GM04504 (cell line): Measurements from ENCODE around the gene REM2.
"Not testable (repeated sequence)": the region's sequence is repeated elsewhere in the genome, so short reads cannot be mapped to it uniquely, and the experiment has no call there.

Experiments
- DNase-seq: peaks from one replicate; pipeline ENCODE4 v3.0.0-alpha.2; 2012; ENCODE audit warnings: low read depth

Gene REM2

DNA sequence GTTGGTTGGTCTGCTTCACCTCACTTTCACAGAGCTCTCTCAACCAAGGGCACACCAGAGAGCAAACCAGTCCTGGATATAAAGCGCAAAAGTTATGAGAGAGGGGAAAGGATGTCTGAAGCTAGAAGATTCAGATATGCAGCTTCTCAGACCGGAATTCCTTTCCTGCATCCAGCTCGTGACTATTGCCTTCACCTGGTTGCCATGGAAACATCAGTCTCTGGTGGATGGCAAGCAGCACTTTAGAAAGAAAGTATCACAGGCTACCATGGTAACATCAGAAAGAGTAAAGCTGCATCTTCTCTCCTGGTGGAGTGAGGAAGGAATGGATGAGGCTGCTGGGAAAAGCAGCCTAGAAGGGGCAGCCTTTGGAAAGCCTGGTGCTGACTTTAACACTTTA, 13.7 kb downstream of the REM2 start:
- no peak for DNase-seq

DNA sequence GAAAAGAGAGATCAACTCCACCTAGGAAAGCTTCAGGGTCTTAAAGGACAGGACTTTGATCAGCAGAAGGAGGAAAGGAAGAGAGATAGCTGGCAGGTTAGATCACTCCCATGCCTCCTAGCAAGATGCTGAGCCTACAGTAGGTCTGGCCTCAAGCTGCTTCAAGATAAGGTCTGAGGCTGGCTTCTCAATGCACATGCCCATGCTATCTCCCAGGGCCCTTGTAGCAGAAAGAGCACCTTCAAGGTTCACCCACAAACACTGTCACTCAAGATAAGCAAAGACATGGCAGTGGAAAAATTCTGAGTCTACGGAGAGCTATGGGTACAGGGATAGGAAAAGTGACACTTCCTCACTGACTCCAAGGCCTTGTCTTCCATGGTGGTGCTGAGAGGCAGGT, 14.3 kb downstream of the REM2 start:
- no peak for DNase-seq

DNA sequence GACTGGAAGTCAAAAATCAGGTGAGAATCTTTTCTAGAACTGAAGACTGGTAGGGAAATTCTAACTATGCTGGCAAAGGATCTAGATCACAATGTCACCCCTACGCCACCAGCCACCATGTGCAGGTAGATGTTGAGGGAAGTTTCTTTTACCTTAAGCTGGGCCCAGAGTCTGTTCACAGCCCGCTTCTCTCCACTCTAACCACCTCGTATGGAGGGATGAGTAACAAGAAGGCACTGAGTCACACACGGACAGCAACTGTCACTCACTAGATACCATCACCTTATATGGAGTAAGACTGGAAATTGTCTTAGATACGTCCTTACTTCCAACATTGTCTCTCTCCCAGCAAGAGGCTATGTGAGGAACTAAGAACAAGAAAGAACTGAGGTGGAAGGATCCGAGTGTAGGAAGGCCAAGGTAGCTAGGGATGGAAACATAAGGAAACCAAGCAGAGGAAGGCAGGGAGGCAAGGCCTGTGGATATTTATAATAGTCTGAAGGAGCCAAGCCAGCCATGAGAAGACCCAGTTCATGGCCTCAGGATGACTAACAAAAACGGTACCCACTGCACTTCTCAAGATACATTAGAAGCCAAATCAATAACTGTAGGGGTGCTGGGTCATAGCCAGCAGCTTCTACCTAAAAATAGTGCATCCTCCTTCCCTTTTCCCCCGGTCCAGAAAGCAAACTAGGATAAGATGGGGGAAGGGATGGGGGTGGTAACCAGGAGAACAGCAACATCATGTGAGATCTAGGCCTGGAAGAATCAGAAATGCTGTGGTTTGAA, 15.5 kb downstream of the REM2 start:
- peak; percentile 62 for DNase-seq

DNA sequence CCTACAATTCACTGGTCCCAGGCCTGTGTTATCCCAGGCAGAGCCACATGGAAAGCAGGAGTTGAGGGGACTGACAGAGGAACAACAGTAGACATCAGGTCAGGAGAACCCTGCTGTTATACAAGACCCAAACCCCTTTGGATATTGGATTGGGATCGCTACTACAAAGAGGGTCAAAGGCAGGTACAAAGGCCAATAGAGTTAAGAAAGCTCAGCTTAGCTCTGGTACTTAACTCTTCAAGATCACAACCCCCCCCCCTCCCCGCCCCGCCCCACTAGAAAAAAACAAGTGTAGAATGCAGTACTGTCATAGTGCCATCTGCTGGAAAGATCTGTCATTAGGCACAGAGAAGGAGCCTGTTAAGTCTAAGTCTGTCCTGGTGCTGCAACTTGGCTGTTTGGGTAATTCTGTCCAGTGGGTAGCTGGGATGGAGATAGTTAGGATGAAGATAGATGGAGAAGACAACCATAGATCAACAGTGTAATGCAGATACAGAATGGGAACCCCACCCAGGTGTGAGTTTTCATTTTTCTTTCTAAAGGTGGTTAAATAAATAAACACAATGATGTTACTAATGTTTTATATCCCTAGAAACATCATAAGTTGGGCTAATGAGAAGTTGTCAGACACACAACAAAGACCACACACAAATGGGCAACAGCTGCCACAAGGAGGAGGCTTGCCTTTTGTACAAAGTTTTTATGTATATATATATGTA, 17.2 kb downstream of the REM2 start:
- DNase-seq = peak; percentile 52

- no peak for DNase-seq
These were observed 18.8 kb downstream of the REM2 start for GRCh38 chr14:22901799-22902198.

DNA sequence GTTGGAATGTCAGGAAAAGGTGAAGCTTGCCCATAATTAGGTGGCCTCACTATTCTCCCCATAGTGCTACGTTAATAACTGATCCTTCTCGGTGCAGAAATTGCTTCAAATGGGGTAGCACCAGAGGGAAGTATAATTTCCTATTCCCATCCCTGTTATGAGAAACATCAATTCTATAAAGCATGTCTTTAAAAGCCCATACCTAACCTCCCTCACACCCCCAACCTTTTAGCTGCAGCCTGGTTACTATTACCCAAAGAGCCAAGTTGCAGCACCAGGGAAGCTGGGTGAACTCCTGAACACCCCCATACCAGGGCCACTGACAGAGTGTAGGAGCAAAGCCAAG, 20.7 kb downstream of the REM2 start:
- no peak for DNase-seq

DNA sequence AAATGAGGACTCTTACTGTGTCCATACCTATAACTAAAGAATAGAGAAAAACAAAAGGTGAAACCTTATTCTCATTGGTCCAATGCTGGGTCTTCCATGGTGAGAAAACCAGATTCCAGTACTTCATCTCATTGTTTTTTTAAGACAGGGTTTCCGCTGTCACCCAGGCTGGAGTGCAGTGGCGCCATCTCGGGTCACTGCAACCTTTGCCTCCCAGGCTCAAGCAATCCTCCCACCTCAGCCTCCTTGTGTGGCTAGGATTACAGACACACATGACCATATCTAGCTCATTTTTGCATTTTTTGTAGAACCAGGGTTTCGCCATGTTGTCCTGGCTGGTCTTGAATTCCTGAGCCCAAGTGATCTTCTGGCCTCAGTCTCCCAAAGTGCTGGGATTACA, 22.6 kb downstream of the REM2 start:
- DNase-seq = no peak

- no peak for DNase-seq
These were observed 23.1 kb downstream of the REM2 start for GRCh38 chr14:22906073-22906472.

GRCh38 chr14:22907429-22907828, 24.4 kb downstream of the REM2 start:
- no peak for DNase-seq

DNA sequence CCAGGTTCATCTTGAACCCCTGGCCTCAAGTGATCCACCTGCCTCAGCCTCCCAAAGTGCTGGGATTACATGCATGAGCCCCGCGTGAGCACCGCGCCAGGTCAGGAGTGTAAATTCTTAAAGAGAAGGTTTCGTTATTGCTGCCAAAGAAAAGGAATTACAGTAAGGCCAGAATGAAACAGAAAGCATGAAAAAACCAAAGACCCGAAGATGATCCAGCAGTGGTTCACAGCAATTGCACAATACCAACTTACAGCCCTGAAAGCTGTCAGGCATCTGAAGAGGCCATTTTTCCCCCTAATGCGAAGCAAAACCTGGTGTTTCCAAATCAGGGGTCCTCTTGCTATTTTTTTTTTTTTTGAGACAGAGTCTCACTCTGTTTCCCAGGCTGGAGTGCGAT, 25.6 kb downstream of the REM2 start:
- DNase-seq = no peak

DNA sequence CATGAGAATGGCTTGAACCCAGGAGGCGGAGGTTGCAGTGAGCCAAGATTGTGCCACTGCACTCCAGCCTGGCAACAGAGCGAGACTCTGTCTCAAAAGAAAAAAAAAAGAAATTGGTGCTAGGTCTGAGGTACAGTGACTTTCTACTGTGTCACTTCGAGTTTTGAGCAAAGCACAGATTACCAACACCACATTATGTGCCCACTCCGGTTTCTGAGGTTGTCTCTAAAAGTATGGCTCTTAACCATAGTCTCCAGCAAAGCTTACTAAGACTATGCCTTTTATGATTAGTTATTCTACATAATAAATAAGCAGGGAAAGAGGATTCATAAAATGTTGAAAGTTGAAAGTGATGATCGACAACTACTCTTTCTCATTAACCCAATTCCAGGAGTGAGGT, 27.9 kb downstream of the REM2 start:
- no peak for DNase-seq

DNA sequence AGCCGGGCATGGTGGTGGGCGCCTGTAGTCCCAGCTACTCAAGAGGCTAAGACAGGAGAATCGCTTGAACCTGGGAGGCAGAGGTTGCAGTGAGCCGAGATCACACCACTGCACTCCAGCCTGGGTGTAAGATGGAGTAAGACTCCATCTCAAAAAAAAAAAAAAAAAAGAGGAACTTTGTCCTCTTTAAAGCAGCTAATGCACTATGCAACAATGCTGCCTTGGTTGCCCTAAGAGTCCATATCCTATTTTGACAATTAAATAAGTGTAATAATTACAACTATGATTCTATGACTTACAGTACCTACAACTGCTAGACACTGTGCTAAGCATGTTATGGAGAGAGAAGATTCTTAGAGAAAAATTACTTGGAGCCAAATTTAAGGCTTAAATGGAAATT, 31.8 kb downstream of the REM2 start:
- DNase-seq = not testable (repeated sequence)

GRCh38 chr14:22915886-22916521, 33.0 kb downstream of the REM2 start:
- DNase-seq = no peak

GRCh38 chr14:22918804-22919600, 36.0 kb downstream of the REM2 start, which contains the start of gene RBM23:
Gene RBM23 (minus strand): TSS chr14:22919149.
- DNase-seq = peak; percentile 100

DNA sequence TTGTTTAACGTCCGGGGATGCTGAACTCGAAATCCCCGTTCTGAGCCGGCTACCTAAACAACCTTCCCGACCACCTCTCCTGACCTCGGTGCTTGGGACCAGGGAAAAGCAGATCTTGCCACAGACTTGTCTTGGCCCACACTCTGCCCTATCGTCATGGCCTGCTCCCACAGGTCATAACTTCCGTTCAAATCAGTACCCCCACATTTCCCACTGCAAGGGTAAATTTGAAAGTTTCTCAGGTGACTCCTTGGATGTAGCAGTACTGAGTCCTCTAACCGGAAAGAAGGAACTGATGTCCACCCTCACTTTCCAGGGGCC, 36.5 kb downstream of the REM2 start:
- DNase-seq = no peak

DNA sequence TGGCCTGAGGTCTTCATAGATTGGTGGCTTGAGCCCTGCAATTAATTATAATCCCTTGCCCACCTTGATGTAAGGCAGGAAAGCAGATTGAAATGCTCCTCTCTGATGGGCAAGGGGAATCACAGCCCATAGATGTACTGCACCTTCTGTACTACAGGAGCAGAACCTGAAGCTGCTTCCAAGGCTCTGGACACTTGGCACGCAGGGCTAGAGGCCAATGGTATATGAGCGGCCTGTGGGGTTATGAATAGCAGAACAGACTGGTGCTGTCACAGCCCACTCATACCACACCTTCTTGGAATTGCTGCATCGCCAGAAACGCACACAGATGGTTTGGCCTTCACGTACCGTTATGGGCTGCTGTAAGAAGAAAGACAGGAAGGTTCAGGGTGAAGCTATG, 37.7 kb downstream of the REM2 start:
- no peak for DNase-seq

DNA sequence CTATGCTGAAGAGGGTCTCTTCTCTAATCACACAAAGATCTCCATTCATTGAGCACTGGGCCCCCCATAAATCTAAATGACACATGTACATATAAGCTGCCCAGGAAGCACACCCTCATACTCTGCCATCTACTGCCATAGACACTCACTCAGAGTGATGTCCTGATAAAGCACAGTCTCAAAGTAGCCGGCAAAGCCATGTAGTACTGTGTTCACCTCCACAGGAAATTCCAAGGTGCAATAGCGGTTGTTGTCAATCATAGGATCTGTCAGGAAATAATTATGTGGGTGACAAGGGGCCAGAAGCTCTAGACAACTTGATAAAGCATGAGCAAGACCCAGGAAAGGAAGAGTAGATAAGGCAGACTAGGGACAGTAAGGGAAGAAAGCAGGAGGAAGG, 39.3 kb downstream of the REM2 start:
- no peak for DNase-seq

DNA sequence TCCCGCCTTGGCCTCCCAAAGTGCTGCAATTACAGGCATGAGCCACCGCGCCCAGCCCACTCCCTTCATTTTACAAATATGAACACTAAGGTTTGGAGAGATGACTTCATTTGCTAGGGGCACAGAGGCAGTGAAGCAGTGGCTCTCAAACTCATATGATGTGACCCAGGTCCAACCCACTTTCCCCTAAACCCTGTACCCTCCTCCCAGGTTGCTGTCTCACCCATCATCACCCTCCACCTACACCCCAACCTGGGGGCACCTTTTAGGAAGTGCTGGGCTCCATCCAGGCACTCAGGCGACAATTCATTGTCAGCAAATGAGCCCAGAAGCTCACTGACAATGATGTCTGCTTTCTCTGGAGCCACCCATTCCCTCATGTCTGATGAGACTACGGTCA, 40.7 kb downstream of the REM2 start:
- no peak for DNase-seq

DNA sequence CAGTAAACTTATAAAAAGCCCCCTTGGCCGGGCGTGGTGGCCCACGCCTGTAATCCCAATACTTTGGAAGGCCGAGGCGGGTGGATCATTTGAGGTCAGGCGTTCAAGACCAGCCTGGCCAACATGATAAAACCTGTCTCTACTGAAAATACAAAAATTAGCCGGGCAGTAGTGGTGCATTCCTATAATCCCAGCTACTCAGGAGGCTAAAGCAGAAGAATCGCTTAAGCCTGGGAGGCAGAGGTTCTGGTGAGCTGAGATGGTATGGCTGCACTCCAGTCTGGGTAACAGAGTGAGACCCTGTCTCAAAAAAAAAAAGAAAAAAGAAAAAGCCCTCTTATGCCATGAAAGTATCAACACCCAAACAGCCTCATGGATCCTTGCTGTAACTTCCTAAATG, 42.5 kb downstream of the REM2 start:
- DNase-seq = no peak

- no peak for DNase-seq
These were observed 43.3 kb downstream of the REM2 start for GRCh38 chr14:22926316-22926715.

- no peak for DNase-seq
These were observed 45.4 kb downstream of the REM2 start for GRCh38 chr14:22928237-22929103.
